GM08714 (cell line): ENCODE measurements around the gene TACC3.

Experiments used
- H3K4me3 ChIP-seq: fragments of 200-500 bp; sonication (Bioruptor generic); 2 replicates; pipeline ENCODE4 v1.5.1; 2014; ENCODE audit warnings: mild to moderate bottlenecking, low read length, inconsistent platforms
- ZNF274 ChIP-seq: IDR thresholded peaks from 2 replicates; pipeline ENCODE4 v1.6.1; 2012; ENCODE audit warnings: mild to moderate bottlenecking, low read depth, low read length

Gene TACC3

DNA sequence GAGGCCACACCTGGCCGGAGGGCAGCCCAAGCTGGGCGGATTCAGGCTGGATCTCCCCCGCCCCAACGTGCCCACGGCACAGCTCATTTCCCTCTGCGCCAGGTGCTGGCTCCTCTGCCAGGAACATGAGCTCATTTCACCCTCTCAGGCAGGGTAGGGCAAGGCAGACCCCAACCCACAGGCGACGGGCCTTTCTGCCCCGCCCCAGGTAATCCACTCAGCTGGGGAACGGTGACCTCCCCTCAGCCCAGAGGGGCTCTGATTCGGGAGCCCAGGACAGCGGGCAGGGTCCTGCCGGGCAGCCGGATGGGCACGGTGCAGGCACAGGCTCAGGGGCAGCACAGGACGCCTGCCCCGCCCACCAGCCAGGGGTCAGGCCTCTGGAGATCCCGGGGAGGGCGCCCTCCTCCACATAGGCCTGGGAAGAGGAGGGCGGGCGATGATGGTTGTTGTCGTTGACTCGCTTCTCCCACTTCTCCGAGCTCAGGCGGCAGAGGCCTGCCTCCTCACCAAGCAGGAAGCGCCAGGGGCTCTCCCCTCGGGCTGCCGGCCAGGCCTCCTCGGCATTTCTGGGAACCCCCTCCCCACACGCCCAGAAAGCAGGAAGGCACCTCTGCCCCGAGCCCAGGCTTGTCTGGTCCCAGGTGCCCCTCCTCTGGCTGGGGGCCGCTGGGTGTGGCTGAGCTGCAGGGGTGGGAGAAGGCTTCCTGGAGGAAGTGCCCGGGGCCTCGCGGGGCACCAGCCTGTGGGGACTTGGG lies 31.1 kb downstream of the TACC3 start:
- TF ChIP-seq ZNF274 = no peak
- H3K4me3 ChIP-seq = no peak overlapping the region

DNA sequence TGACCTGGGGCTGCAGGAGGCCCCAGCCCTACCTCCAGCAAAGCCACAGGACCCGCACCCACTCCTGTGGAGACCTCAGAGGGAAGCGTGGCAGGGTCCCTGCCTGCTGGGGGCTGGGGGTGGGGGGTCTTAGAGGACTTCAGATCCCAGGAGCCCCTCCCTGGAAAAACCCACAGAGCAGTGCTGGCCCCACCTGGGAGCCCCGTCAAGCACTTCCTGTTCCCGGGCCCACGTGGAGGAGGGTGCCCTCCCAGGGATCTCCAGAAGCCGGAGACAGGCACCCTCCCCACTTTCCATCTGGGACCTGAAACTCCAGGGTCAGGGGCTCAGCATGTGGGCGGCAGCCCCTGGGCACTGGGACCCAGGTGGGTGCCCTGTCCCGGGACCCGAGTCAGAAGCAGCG lies 32.0 kb downstream of the TACC3 start:
- H3K4me3 ChIP-seq = no peak overlapping the region
- TF ChIP-seq ZNF274 = no peak

DNA sequence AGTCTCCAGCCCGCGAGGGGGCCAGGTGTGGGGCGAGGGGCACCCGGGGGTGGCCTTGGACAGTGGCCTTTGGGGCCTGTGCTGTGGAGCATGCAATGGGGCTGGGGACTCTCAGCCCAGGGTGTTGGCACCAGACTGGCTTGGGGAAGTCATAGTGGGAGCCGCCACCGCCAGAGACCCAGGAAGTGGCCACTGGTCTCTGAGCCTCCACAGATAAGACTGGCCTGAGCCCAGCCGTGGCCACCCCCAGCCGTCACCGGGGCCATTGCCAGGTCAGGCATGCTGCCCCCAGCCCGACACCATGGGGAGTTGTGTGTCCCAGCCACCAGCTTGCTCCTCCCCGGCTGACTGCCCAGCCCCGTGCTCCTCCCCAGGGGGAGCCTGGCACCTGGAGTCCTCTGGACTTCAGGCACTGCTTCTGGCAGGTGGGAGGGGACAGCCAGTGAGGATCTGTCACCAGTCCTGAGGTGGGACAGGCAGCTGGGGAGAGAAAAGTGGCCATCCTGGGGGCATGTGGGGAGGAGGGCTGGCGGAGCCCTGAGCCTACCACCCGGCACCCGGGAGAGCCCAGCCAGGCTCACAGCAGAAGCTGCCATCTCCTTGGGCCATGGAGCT lies 32.5 kb downstream of the TACC3 start:
- no peak for TF ChIP-seq ZNF274
- H3K4me3 ChIP-seq = no peak overlapping the region

DNA sequence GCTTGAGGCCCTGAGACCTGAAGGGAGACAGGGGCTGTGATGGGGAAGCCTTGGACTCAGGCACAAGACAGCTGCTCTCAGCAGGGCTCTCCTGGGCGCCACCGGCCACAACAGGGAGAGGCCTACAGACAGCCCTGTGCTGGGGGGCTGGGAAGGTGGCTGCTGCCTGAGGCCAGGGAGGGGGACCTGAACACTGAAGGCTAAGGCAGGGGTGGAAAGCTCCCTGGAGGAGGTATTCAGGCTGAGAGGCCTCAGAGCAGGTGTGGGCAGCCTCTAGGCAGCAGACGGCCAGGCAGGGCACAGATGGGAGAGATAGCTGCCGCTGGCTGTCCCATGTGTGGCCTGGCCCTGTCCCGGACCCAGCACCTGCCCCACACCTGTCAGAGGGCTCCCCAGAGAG lies 33.0 kb downstream of the TACC3 start:
- no peak overlapping the region for H3K4me3 ChIP-seq
- TF ChIP-seq ZNF274 = no peak

DNA sequence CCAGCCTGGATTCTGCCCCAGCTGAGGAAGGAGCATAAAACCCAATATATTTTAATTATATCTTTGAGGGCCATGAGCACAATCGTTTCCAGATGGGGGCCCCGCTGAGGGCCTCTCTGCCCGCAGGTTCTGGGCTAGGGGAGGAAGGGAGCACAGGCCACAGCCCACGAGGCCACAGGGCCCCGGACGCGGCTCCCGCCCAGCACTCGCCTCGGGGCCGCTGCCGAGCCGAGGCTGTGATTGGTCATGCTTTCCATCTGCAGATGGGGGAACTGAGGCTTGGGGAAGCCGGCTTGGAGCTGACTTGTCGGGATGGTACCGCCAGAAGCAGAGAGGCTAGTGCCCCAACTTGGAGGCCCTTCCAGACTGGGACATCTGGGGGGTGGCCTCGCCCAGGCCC lies 34.0 kb downstream of the TACC3 start:
- H3K4me3 ChIP-seq = no peak overlapping the region
- no peak for TF ChIP-seq ZNF274

DNA sequence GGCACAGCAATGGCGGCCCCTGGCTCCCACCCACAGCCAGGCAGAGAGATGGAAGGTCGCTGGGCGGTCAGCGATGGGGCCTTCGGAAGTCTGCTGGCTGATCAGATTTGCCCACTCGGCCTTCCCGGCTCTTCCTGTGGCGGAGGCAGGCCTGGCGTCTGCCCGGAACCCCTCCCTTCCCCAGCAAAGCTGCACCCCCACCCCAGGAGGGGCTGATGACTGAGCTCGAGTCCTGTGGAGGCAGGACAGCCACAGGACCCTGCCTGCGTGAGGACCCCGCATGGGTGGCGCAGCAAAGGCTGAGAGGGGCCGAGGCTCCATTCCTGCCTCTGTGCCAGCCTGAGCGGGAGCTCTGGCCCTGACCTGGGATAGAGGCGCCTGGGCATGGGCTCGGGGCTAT lies 34.8 kb downstream of the TACC3 start:
- H3K4me3 ChIP-seq = no peak overlapping the region
- TF ChIP-seq ZNF274 = no peak

DNA sequence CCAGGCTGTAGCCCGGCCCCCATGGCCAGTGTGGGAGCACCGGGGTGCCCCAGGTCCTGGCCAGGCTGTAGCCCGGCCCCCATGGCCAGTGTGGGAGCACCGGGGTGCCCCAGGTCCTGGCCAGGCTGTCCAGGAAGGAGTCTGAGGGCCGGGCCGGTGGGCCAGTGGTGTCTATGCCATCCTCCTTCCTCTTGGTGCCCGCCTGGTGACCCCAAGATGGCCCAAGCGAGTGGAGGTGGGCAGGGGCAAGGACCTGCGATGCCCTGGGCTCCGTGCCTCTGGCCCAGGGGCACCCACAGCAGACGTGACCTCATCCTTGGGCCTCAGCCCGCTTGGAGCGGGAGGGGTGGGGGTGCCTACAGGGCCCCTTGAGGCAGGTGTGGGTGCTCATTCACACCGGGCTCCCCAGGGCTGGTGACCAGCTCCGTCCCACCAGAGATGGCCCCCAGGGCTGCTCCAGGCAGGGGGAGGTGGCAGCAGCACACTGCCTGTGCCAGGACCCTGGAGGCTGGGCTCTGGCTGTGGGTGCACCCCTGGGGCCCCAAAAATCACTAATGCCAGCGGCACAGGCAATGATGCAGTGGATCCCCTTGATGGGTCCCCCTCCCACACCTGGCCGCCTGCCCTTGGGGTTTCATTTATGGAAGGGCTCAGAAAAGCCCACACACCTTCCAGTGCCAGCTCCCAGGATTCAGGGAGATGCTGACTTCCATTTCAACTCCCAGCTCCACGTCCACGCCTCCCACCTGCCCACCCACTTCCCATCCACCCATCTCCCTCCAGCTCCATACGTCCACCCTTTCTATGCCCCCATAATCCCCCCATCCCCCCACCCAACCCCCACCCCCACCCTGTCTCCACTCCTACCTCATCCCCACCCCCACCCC lies 35.8 kb downstream of the TACC3 start:
- H3K4me3 ChIP-seq = no peak overlapping the region
- TF ChIP-seq ZNF274 = no peak

DNA sequence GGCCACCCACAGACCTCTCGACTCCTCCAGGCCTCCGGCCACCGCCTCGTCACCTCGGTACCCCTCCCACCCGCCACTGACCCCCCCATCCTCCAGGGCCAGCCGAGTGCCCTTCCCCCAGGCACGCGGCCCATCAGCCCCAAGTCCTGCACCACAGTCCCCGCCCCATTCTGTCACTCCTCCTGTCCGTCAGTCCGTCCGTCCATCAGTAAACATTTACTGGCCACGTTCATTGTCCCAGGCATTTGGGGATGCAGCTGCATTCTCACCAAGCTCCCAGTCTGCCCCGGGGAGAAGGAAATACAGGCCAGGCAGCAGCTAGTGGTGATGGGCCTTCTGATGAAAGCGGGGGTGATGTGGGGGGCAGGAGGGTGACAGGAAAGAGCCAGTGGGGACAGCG lies 36.5 kb downstream of the TACC3 start:
- no peak for TF ChIP-seq ZNF274
- H3K4me3 ChIP-seq = no peak overlapping the region

DNA sequence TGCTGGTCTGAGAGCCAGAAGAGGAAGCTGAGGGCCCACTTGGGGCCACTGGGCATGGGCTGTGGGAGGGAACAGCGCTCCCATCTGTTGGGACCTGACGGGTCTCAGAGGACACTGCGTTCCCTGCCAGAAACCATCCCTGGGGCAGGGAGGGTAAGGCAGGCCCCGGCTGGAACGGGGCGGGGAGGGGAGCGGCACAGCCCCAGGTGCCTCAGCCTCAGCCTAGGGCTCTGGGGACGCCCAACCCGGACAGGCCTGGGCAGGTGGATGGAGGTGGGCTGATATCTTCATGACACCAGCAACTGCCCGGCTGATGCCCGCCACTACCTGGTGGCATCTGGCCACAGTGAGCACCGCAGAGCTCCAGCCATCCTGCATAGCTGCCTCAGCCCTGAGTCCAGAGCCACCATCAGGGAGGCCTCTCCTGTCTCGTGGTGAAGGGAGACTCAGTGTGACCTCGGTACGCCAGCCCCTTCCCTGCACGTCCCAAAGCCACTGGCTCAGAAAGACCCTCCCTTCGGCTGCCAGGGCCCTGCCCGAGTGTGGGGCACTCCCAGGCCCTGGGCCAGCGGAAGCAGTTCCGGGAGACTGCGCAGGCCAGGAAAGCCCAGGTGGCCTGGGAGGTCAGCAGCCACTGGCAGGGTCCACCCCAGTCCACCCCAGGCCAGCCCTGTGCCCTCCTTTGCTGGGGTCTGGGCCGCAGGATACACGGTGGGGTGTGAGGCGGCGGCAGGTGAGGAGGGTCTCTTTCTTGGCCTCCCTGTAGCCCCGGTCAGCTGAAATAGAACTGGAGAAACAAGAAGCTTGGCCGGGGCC lies 37.2 kb downstream of the TACC3 start:
- no peak overlapping the region for H3K4me3 ChIP-seq
- TF ChIP-seq ZNF274 = no peak

DNA sequence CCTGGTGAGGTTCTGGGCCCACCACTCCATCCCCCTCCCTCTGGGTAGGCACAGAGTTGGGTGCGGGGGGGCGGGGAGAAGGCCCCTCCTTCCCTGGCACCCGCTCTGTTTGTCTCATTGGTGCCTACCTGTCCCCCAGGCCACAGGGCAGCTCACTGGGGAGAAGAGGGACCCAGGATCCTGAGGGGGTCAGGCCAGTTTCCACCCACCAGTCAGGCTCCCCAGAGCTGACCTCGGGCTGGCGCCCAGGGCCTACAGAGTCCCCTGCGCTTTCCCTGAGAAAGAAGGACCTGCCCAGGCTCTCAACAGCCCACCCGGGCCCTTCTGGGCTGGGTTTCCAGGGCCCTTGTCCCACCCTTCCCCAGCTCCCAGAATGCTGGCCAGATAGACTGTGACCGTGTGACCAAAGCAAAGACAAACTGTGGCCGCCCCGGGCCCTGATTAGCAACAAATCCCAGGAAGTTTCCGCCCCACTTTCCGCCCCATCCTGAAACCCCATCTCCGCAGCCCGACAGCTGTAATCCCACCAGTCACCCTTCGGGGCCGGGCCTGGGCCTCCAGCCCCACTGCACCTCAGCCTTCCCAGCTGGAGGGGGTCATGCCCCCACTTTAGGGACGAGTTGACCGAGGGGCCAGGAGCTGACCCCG lies 38.0 kb downstream of the TACC3 start:
- TF ChIP-seq ZNF274 = no peak
- no peak overlapping the region for H3K4me3 ChIP-seq

DNA sequence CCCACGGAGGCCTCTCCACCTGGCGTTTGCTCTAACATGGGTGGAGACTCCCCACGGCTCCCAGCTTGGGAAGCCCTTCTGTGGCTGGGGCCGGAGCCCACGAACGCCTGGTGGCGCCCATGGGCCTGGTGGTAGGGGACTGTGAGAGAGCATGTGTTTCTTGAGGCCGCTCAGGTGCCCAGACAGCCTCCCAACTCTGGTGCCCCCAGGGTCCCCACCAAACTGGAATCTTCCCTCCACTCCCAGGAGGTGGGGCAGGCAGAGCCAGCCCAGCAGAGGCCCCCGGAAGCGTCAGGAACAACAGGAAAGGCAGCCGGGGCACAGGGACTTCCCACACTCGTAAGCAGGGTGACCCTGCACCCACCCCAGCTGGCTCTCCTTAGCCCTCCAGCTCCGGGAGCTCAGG lies 38.5 kb downstream of the TACC3 start:
- no peak for TF ChIP-seq ZNF274
- H3K4me3 ChIP-seq = no peak overlapping the region

DNA sequence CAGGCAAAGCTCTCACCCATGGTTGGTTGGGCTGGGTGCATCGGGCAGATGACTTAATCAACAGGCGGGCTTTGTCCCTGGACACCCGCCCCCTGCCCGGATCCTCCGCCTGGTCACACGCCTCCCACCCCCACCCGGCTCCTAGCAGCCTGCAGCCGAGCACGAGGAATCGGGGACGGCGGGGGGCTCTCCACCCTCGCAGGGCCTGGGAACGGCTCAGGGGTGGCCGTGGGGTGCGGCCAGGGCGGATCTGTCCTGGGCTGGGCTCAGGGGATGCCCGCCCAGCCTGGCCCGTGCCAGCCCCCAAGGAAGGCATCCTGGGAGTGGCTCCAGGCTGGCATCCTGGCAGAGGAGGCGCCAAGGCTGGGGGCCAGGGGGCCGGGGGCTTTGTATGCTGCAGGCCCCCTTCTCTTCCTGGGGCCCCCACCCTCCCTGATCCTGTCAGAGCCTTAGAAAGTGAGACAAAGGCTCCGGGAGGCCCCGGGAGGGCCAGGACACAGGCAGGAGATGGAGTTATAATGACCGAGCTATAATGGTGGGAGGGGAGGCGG lies 39.3 kb downstream of the TACC3 start:
- H3K4me3 ChIP-seq = no peak overlapping the region
- TF ChIP-seq ZNF274 = no peak

DNA sequence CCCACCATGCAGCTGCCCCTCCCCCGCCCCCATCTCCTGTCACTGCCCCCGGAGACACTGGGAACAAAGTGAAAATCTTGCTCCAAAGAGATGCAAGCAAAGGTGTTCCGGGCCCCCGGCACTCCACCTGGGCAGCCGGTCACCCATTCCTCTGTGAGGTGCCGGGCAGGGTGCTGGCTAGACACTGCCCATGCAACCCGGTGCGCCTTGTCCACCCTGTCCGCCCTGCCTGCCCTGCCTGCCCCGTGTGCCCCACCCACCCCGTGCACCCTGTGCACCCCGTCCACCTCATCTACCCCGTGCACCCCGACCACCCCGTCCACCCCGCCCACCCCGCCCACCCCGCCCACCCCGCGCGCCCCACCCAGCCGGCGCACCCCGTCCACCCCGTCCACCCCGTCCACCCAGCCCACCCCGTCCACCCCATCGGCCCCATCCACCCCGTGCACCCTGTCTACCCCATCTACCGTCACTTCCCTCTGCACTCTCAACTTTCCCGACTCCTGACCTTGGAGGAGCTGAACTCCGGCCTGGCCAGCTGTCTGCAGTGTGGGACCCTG lies 39.9 kb downstream of the TACC3 start:
- H3K4me3 ChIP-seq = no peak overlapping the region
- no peak for TF ChIP-seq ZNF274
